OCI-LY3 (cell line): Measurements from ENCODE around the gene LYG1.

Experiments
- H2AFZ ChIP-seq: fragments of 200-600, 300-600 bp; shearing (Covaris generic); 2 replicates; pipeline ENCODE4 v1.6.0; 2014; ENCODE audit warnings: antibody characterized with exemption, low read depth, low read length
- H3K27ac ChIP-seq: fragments of 200-600, 300-600 bp; sonication (generic); 2 replicates; pipeline ENCODE4 v1.5.1; 2014; ENCODE audit warnings: mild to moderate bottlenecking, low read length, moderate library complexity, mixed read lengths
- H3K27me3 ChIP-seq: fragments of 200-600, 300-600 bp; sonication (generic); 2 replicates; pipeline ENCODE4 v1.6.1; 2014; ENCODE audit warnings: low read depth, low read length, mixed read lengths
- H3K36me3 ChIP-seq: fragments of 200-600, 300-600 bp; sonication (generic); replicated peaks from 2 replicates; pipeline ENCODE3; 2014; ENCODE audit warnings: low read depth, low read length, mixed read lengths
- H3K4me1 ChIP-seq: fragments of 300-600, 200-600 bp; sonication (generic); 2 replicates; pipeline ENCODE4 v1.6.1; 2014; ENCODE audit warnings: low read length, mixed read lengths
- H3K4me2 ChIP-seq: fragments of 200-600, 300-600 bp; sonication (generic); 2 replicates; pipeline ENCODE4 v1.6.1; 2014; ENCODE audit warnings: low read length, mixed read lengths
- H3K4me3 ChIP-seq: fragments of 300-600, 200-600 bp; sonication (generic); 2 replicates; pipeline ENCODE4 v1.5.1; 2014; ENCODE audit warnings: antibody characterized with exemption, mild to moderate bottlenecking, low read length, moderate library complexity
- H3K79me2 ChIP-seq: fragments of 300-600, 200-600 bp; shearing (Covaris generic); 2 replicates; pipeline ENCODE4 v1.6.1; 2014; ENCODE audit warnings: mild to moderate bottlenecking, low read length, mixed read lengths
- H3K9ac ChIP-seq: fragments of 300-600, 200-600 bp; shearing (Covaris generic); 2 replicates; pipeline ENCODE4 v1.6.0; 2014; ENCODE audit warnings: mild to moderate bottlenecking, low read length, moderate library complexity
- H3K9me3 ChIP-seq: fragments of 200-600, 300-600 bp; shearing (Covaris generic); 2 replicates; pipeline ENCODE4 v1.6.1; 2014; ENCODE audit warnings: low read length, mixed read lengths; ENCODE audit not compliant: insufficient read depth
- H4K20me1 ChIP-seq: fragments of 200-600, 300-600 bp; sonication (generic); 2 replicates; pipeline ENCODE4 v1.6.1; 2016; ENCODE audit warnings: low read length, mixed read lengths; ENCODE audit not compliant: insufficient read depth
- CTCF ChIP-seq: fragments of 200-600, 300-600 bp; sonication (generic); IDR thresholded peaks from 2 replicates; pipeline ENCODE4 v1.5.1; 2014; ENCODE audit warnings: antibody characterized with exemption, low read length, low read depth
- EZH2phosphoT487 ChIP-seq: fragments of 200-600 bp; shearing (Covaris generic); IDR thresholded peaks from 2 replicates; pipeline ENCODE4 v1.6.1; 2018; ENCODE audit warnings: antibody characterized with exemption, mixed run types, low read depth

Gene LYG1

GRCh38 chr2:99342536-99342935 lies 41.5 kb upstream of the LYG1 start:
- no peak overlapping the region for H2AFZ ChIP-seq
- H3K9ac ChIP-seq = no peak overlapping the region
- H3K4me3 ChIP-seq = no peak overlapping the region
- no peaks in the 10 kb centered on the region for H3K9me3 ChIP-seq
- TF ChIP-seq EZH2phosphoT487 = no peak
- no peak for TF ChIP-seq CTCF
- peaks cover 100% of the 10 kb centered on the region for H3K79me2 ChIP-seq
- peaks cover 11% of the 10 kb centered on the region for H3K4me1 ChIP-seq
- H4K20me1 ChIP-seq = peaks cover 43% of the 10 kb centered on the region
- no peak overlapping the region for H3K4me2 ChIP-seq
- no peaks in the 10 kb centered on the region for H3K27me3 ChIP-seq
- H3K27ac ChIP-seq = no peak overlapping the region
- H3K36me3 ChIP-seq = no peaks in the 10 kb centered on the region

- Histone ChIP-seq H3K9ac (no peak overlapping the region), H3K79me2 (peaks cover 89% of the 10 kb centered on the region), H4K20me1 (peaks cover 33% of the 10 kb centered on the region), H3K4me3 (no peak overlapping the region), H2AFZ (no peak overlapping the region), H3K9me3 (no peaks in the 10 kb centered on the region), H3K27me3 (no peaks in the 10 kb centered on the region), H3K36me3 (no peaks in the 10 kb centered on the region), H3K4me2 (no peak overlapping the region), H3K27ac (no peak overlapping the region), H3K4me1 (peaks cover 7% of the 10 kb centered on the region; the same call in 1 of the 2 replicates)
- no peak for TF ChIP-seq CTCF
Observed at GRCh38 chr2:99340669-99341236, 39.8 kb upstream of the LYG1 start.

GRCh38 chr2:99338029-99338585 lies 37.1 kb upstream of the LYG1 start:
- peak overlapping the region; percentile 76 for H3K27ac ChIP-seq
- H3K4me1 ChIP-seq = peaks cover 13% of the 10 kb centered on the region
- H3K79me2 ChIP-seq = peaks cover 89% of the 10 kb centered on the region
- H3K4me3 ChIP-seq = peak overlapping the region; percentile 89
- H3K4me2 ChIP-seq = peak overlapping the region; percentile 73
- TF ChIP-seq EZH2phosphoT487 = no peak
- TF ChIP-seq CTCF = no peak
- H2AFZ ChIP-seq = peak overlapping the region; percentile 79
- peaks cover 28% of the 10 kb centered on the region for H4K20me1 ChIP-seq
- no peaks in the 10 kb centered on the region for H3K36me3 ChIP-seq
- H3K27me3 ChIP-seq = no peaks in the 10 kb centered on the region
- peak overlapping the region; percentile 84 for H3K9ac ChIP-seq
- H3K9me3 ChIP-seq = no peaks in the 10 kb centered on the region

- Histone ChIP-seq H3K4me2 (peak within 1 kb of the TSS; percentile 85), H3K9me3 (no peaks in the 10 kb centered on the region), H3K27me3 (no peaks in the 10 kb centered on the region), H3K79me2 (peaks cover 83% of the 10 kb centered on the region), H3K4me3 (peak within 1 kb of the TSS; percentile 89), H4K20me1 (peaks cover 28% of the 10 kb centered on the region), H2AFZ (peak within 1 kb of the TSS; percentile 85), H3K9ac (peak within 1 kb of the TSS; percentile 84), H3K4me1 (peaks cover 13% of the 10 kb centered on the region), H3K36me3 (peaks cover 3% of the 10 kb centered on the region), H3K27ac (peak within 1 kb of the TSS; percentile 76)
- TF ChIP-seq EZH2phosphoT487 = no peak
- peak; percentile 71 for TF ChIP-seq CTCF
Observed at GRCh38 chr2:99337113-99338028, 36.4 kb upstream of the LYG1 start, which contains the start of gene EIF5B. EIF5B (plus strand) TSS chr2:99337389; CDS start chr2:99337555, 166 bp downstream.
